Raji (cell line): ENCODE data around the gene KITLG.

Source experiments
- POLR2A ChIP-seq: IDR thresholded peaks from 2 replicates; pipeline ENCODE4 v1.6.1; 2011; ENCODE audit warnings: low read depth, low read length, control low read depth; ENCODE audit not compliant: insufficient read depth

Gene KITLG

GRCh38 chr12:88558340-88558867 lies 21.9 kb downstream of the KITLG start:
- TF ChIP-seq POLR2A = no peak

- TF ChIP-seq POLR2A = no peak
These were observed 24.0 kb downstream of the KITLG start for GRCh38 chr12:88556213-88556774.

GRCh38 chr12:88553941-88554658 lies 26.2 kb downstream of the KITLG start:
- TF ChIP-seq POLR2A = no peak

GRCh38 chr12:88552610-88553079 lies 27.6 kb downstream of the KITLG start:
- no peak for TF ChIP-seq POLR2A

- no peak for TF ChIP-seq POLR2A
These were observed 30.3 kb downstream of the KITLG start for GRCh38 chr12:88549929-88550328.

GRCh38 chr12:88546853-88547252 lies 33.4 kb downstream of the KITLG start:
- TF ChIP-seq POLR2A = no peak

GRCh38 chr12:88546226-88546625 lies 34.0 kb downstream of the KITLG start:
- no peak for TF ChIP-seq POLR2A

GRCh38 chr12:88544991-88545980 lies 35.0 kb downstream of the KITLG start:
- TF ChIP-seq POLR2A = no peak

- TF ChIP-seq POLR2A = no peak
These were observed 40.4 kb downstream of the KITLG start for GRCh38 chr12:88539893-88540292.

- TF ChIP-seq POLR2A = no peak
These were observed 41.6 kb downstream of the KITLG start for GRCh38 chr12:88538697-88539096.

GRCh38 chr12:88538250-88538649 lies 42.0 kb downstream of the KITLG start:
- TF ChIP-seq POLR2A = no peak

GRCh38 chr12:88530868-88531267 lies 49.4 kb downstream of the KITLG start:
- no peak for TF ChIP-seq POLR2A

- TF ChIP-seq POLR2A = no peak
These were observed 50.5 kb downstream of the KITLG start for GRCh38 chr12:88529531-88530488.

GRCh38 chr12:88522961-88523360 lies 57.3 kb downstream of the KITLG start:
- no peak for TF ChIP-seq POLR2A
